Endothelial cell of umbilical vein (primary cell): Measurements from ENCODE around the gene KANSL1L.

Source experiments
- MYC ChIP-seq: IDR thresholded peaks from one replicate; pipeline ENCODE4 v1.6.1; 2011; ENCODE audit warnings: mild to moderate bottlenecking, low read depth, low read length
- POLR2AphosphoS5 ChIP-seq: IDR thresholded peaks from 2 replicates; pipeline ENCODE4 v1.6.1; 2012; ENCODE audit warnings: low read depth, mild to moderate bottlenecking, control low read depth, low read length, moderate library complexity; ENCODE audit not compliant: insufficient read depth

DNA sequence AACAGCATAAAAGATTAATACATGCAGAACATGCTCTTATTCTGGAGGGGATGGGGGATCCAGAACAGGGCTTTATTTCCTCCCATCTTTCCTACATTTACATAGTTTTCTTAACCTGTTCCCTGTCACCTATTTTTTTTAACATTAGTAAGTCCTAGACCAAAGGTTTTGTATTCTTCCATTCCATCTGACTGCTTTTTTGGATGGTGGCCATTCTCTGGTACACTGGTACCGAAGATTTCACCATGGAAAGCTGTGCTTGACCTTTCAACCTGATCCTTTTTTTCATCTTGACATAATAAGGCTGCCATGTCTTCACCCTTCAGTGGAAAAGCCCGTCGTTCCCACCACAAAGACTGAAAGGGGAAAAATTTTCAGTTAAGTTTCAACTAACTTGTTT is 148.4 kb downstream of the KANSL1L start:
- TF ChIP-seq POLR2AphosphoS5 = no peak
- no peak for TF ChIP-seq MYC
